ENCODE data around the gene SPRYD4. TPM values are rescaled to one million over a fixed set of nuclear protein-coding genes. Genes with fewer than 3 reads are reported as not detected.
"Not testable (repeated sequence)": the region's sequence is repeated elsewhere in the genome, so short reads cannot be mapped to it uniquely, and the experiment has no call there.

The SPRYD4 gene
- polyA plus RNA-seq: 1 to 10 TPM in 2 of 3 donors, under 1 TPM in 1; 0.82 to 1.1 (median 1.1) TPM

DNA sequence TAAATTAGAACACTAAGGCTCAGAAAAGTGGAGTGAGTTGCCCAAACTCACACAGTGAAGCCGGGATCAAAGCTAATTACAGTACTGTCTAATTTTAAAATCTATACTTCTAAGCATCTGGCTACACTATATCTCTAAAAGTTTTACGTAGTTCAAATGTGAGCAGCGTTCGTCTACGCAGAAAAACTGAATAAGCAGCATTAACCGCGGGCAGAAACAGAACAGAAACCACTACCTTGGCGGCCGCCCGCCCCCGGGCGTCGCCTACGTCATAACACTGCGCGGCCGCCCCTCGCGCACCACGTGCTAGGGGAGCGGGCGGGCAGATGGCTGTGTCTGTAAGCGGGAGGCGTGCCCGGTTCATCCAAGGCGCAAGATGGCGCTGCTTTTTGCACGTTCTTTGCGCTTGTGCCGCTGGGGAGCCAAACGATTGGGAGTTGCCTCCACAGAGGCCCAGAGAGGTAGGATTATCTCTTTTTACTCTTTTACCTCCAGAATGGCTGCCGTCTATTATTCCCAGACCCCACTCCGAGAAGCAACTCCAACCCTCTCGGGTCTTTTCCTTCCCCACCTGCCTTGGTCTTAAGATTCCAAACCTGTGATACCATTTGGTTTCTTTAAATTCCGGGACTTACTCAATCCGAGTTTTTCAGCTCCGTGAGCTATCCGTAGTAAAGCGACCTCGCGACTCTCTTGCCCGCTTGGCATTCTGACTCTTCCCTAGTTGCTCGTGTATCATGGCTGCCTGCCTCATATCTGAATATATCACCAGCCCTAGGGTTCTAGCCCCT, at the start of gene SPRYD4:
SPRYD4 (plus strand) TSS at position 363 of the 791 bp plus-strand sequence; CDS start at position 377, 14 bp downstream.
- peak within 1 kb of the TSS; percentile 92 to 98 (median 96) for H3K27ac Mint-ChIP-seq
- peaks cover 24 to 29% of the 10 kb centered on the region in 2 donors for H3K4me1 Mint-ChIP-seq
- H3K9me3 Mint-ChIP-seq: no peaks in the 10 kb centered on the region

DNA sequence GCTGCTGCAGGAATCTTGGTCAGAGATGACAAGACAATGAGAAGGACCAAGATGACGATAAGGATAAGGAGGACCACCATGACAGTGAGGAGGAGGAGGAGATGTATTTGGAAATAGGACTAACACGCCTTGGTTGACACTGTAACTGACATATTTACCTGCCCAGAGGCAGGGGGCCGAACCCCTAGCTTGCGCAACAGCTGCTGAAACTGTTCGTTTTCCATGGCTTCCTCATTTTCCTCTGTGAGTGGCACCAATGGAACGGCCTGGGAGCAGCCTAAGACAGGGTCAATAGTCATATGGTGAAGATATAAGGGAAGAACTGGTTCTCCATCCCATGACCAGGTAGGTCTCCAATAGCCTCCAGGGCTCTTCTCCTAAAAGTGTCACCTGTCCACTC, 48.0 kb upstream of the SPRYD4 start:
- H3K27ac Mint-ChIP-seq: peak overlapping the region in 1 of 6 donors; percentile 48

More for the DNA sequence above, at the start of gene SPRYD4:
- Mint-ChIP-seq H3K27me3 (ENCODE audit: low read depth in 3 of 3) (peaks cover 2 to 10% (median 8%) of the 10 kb centered on the region in 3 donors), H3K36me3 (no peaks in the 10 kb centered on the region), H3K4me3 (peak within 1 kb of the TSS; percentile 94 to 98 (median 96))
- peak; percentile 94 to 95 (median 94) for DNase-seq

DNA sequence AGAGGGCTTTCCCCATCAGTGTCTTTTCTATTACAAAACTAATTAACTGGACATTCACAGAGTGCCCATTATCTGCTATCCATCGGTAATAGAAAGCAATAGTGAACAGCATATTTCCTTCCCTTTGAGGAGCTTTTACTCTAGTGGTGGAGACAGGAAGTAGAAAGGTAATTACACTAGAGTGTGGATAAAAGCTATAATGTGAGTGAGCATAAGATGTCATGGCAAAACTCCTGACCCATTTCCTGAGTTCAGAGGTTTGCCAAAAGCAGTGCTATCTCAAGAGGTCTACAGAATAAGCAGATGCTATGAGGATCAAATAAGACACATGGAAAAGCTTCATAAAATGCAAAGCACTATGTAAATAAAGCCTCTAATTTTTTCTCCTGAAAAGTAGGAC, 43.2 kb upstream of the SPRYD4 start:
- no peak for DNase-seq
- no peaks in the 10 kb centered on the region for H3K27me3 Mint-ChIP-seq (ENCODE audit: low read depth in 3 of 3)
- no peak overlapping the region for H3K27ac Mint-ChIP-seq
- H3K9me3 Mint-ChIP-seq: no peaks in the 10 kb centered on the region
- no peak overlapping the region for H3K4me3 Mint-ChIP-seq
- H3K4me1 Mint-ChIP-seq: no peaks in the 10 kb centered on the region
- H3K36me3 Mint-ChIP-seq: peaks cover 8 to 37% (median 11%) of the 10 kb centered on the region in 3 donors

More for the DNA sequence above, 48.0 kb upstream of the SPRYD4 start:
- no peak overlapping the region for H3K4me3 Mint-ChIP-seq
- no peaks in the 10 kb centered on the region for H3K9me3 Mint-ChIP-seq
- peaks cover 11 to 34% (median 12%) of the 10 kb centered on the region in 3 donors for H3K36me3 Mint-ChIP-seq
- H3K27me3 Mint-ChIP-seq (ENCODE audit: low read depth in 3 of 3): no peaks in the 10 kb centered on the region
- no peaks in the 10 kb centered on the region for H3K4me1 Mint-ChIP-seq
- no peak for DNase-seq

DNA sequence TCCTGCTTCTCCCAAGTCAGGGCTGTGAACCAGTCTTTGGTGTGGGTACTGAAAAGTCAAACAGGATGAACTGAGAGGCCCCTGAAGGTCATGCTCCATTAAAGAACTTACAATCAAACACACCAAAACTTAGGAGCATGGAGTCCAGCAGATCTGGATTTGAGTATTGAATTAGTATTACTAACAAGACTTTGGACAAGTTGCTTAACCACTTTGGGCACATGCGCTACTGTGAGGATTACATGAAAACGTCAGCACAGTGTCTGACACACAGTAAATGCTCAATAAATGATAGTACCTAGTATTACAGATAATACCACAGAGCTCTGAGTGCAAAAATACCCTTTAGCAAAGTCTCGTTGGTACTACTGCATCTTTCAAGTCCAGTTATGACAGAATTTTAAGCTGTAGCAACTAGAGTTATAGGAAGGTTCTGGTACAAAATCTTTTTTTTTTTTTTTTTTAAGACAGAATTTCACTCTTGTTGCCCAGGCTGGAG, 42.4 kb upstream of the SPRYD4 start:
- H3K27me3 Mint-ChIP-seq (ENCODE audit: low read depth in 3 of 3): no peaks in the 10 kb centered on the region
- H3K36me3 Mint-ChIP-seq: peaks cover 6 to 36% (median 11%) of the 10 kb centered on the region in 3 donors
- no peak overlapping the region for H3K27ac Mint-ChIP-seq
- H3K4me3 Mint-ChIP-seq: no peak overlapping the region
- no peaks in the 10 kb centered on the region for H3K4me1 Mint-ChIP-seq
- DNase-seq: no peak
- no peaks in the 10 kb centered on the region for H3K9me3 Mint-ChIP-seq

DNA sequence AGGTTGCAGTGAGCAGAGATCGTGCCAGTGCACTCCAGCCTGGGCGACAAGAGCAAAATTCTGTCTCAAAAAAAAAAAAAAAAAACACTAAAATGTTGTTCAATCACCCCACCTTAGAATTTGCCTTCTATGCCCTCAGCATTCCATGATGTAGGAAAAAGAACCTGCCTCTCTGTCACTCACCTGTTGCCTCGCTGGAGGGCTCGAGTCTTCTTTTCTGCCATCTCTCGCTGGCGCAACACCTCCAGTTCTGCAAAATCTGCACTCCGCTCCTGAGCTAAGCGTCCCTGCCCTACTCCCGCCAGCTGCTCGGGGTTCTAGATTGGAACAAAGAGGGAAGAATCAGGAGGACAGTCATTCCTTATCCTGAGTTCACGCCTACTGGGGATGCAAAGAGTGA, 37.1 kb upstream of the SPRYD4 start:
- H3K36me3 Mint-ChIP-seq: peaks cover 6 to 33% (median 17%) of the 10 kb centered on the region in 3 donors
- no peak overlapping the region for H3K4me3 Mint-ChIP-seq

DNA sequence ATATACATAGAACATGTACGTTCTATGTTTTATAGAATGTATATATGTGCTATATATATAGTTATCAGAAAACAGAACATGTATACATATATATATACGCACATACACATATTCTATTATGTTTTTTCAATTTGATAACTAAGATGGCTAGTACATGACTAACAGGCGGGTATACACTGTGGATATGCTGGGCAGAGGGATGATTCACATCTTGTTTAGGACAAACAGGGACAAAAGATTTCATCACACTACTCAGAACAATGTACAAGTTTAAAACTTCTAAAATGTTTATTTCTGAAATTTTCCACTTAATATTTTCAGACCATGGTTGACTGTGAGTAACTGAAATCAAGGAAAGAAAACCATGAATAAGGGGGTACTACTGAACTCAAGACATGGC, 36.5 kb upstream of the SPRYD4 start:
- DNase-seq: no peak
- no peaks in the 10 kb centered on the region for H3K9me3 Mint-ChIP-seq
- no peak overlapping the region for H3K4me3 Mint-ChIP-seq
- H3K4me1 Mint-ChIP-seq: no peaks in the 10 kb centered on the region
- no peaks in the 10 kb centered on the region for H3K27me3 Mint-ChIP-seq (ENCODE audit: low read depth in 3 of 3)
- H3K27ac Mint-ChIP-seq: no peak overlapping the region
- H3K36me3 Mint-ChIP-seq: peaks cover 6 to 33% (median 17%) of the 10 kb centered on the region in 3 donors

More for the DNA sequence above, 37.1 kb upstream of the SPRYD4 start:
- H3K27ac Mint-ChIP-seq: peak overlapping the region in 1 of 6 donors; percentile 22
- H3K9me3 Mint-ChIP-seq: no peaks in the 10 kb centered on the region
- no peak for DNase-seq
- no peaks in the 10 kb centered on the region for H3K27me3 Mint-ChIP-seq (ENCODE audit: low read depth in 3 of 3)
- no peaks in the 10 kb centered on the region for H3K4me1 Mint-ChIP-seq

DNA sequence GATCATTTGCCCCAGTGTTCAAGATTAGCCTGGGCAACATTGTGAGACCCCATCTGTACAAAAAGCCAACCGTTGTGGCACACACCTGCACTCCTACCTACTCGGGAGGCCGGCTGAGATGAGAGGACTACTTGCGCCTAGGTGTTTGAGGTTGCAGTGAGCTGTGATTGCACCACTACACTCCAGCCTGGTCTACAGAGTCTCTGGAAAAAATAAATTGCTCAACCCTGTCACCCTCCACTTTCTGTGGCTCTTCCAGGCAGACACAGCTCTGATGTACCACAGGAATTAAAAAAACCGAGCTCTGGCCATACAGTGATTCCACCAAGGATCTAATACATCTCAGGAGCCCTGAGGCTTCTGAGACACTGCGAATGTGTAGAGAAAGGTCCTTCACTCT, 33.5 kb upstream of the SPRYD4 start:
- no peaks in the 10 kb centered on the region for H3K27me3 Mint-ChIP-seq (ENCODE audit: low read depth in 3 of 3)
- no peak overlapping the region for H3K27ac Mint-ChIP-seq
- H3K9me3 Mint-ChIP-seq: peaks cover 0 to 1% (median 0%) of the 10 kb centered on the region in 6 donors
- no peak for DNase-seq
- no peaks in the 10 kb centered on the region for H3K4me1 Mint-ChIP-seq
- H3K36me3 Mint-ChIP-seq: peaks cover 4 to 21% (median 9%) of the 10 kb centered on the region in 3 donors
- H3K4me3 Mint-ChIP-seq: no peak overlapping the region

DNA sequence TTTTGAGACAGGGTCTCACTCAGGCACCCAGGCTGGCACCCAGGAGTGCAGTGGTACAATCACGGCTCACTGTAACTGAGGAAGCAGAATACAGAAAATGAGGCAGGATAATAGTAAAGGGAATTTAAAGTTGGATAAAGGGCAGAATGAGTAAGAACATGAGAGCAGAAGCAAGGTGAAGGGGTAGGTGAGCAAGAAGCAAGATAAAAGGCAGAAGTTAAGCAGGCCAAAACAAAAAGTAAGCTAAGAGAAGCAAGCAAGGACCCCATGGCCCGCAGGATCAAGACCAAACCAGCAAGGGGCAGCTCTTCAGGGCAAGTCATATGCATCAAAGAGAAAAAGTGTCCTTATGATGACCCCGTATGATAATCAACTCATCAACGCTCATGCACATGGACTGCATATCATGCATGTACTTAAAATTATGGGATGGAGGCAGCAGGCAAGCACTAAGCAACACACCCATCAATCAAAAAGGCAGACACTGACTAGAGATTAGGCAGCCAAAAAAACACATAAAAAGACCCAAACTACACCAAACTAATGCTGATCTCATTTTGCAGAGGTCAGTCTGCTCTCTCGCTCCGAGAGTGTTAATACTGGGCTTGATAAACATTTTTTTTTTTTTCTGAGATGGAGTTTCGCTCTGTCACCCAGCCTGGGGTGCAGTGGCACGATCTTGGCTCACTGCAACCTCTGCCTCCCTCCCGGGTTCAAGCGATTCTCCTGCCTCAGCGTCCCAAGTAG, 30.8 kb upstream of the SPRYD4 start:
- Mint-ChIP-seq H3K36me3 (peaks cover 0 to 11% (median 3%) of the 10 kb centered on the region in 3 donors), H3K4me3 (no peak overlapping the region), H3K27me3 (ENCODE audit: low read depth in 3 of 3) (peaks cover 0 to 1% (median 0%) of the 10 kb centered on the region in 3 donors), H3K4me1 (no peaks in the 10 kb centered on the region), H3K9me3 (peaks cover 0 to 1% (median 0%) of the 10 kb centered on the region in 6 donors), H3K27ac (no peak overlapping the region)
- no peak for DNase-seq

DNA sequence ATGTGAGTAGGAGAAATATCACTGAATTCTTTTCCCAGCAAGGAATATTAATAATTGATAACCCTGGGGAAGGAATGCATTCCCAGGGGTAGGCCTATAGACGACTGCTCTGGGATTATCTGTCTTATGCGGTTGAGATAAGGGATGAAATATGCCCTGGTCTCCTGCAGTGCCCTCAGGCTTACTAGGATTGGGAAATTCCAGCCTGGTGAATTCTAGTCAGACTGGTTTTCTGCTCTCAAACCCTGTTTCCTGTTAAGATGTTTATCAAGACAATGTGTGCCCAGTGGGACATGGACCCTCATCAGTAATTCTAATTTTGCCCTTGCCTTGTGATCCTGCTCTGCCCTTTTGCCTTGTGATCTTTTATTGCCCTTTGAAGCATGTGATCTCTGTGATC, 25.2 kb upstream of the SPRYD4 start:
- H3K4me3 Mint-ChIP-seq; H3K27ac Mint-ChIP-seq; H3K9me3 Mint-ChIP-seq; DNase-seq; H3K27me3 Mint-ChIP-seq (ENCODE audit: low read depth in 3 of 3): not testable (repeated sequence)
- H3K36me3 Mint-ChIP-seq: peaks cover 0 to 14% (median 4%) of the 10 kb centered on the region in 3 donors
- H3K4me1 Mint-ChIP-seq: peaks cover 8 to 11% of the 10 kb centered on the region in 2 donors

DNA sequence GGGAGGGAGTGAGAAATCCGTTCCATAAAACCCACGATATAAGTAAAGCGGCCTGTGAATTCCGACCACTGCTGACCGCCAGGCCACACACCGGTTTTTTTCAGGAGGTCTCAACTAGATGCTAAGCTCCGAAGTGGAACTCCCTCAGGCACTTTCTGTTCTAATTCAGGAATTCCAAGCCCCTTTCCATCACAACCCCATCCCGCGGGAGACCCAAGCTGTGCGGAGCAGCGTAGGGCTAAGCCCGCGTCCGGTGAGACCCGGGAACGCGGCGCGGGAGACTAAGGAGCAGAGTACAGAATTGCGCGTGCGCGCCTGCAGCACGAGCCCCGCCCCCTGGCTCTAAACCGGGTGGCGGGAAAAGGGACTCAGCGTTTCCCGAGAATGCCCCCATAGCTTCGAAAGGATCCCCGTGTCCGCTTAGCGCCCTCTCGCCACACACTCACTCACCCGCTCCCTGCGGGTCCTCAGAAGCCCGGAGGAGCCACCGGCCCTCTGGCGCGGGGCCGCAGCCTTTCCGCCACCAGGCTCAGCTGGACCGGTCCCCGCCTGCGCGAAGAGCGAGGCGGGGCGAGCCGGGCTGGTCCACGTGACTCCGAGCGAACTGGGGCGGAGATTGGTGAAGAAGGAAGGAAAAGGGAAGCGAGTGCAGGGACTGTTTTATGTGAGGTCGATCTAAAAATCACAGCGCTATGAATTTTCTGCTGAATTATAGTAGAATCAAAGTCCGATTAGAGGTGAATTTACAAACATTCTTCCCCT, 19.3 kb upstream of the SPRYD4 start, which contains the start of gene TIMELESS:
TIMELESS (minus strand) TSS at position 567 of the 762 bp plus-strand sequence. CDS start 15,256 bp downstream, outside the sequence.
- Mint-ChIP-seq H3K27ac (peak within 1 kb of the TSS; percentile 94 to 98 (median 96)), H3K9me3 (peaks cover 0 to 4% (median 0%) of the 10 kb centered on the region in 6 donors), H3K4me1 (peaks cover 21 to 26% of the 10 kb centered on the region in 2 donors), H3K27me3 (ENCODE audit: low read depth in 3 of 3) (no peaks in the 10 kb centered on the region), H3K36me3 (peaks cover 0 to 8% (median 0%) of the 10 kb centered on the region in 3 donors), H3K4me3 (peak within 1 kb of the TSS; percentile 91 to 98 (median 93))
- DNase-seq: peak; percentile 87 to 88 (median 88)

DNA sequence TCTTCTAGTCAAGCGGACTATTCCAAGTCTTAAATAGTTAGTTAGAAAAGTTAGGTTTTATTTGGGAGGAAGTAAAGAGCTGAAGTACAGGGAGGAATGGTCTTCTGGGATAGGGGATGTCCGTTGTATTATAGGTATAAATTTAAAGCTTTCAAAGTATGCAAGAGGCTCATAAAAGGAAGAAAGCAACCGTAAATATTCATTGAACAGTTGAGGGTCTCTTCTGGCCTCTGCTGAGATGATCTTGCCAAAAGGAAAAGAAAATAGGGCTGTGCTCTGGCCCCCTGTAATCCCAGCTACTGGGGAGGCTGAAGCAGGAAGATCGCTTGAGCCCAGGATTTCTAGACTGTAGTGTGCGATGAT, 18.8 kb upstream of the SPRYD4 start:
- H3K27me3 Mint-ChIP-seq (ENCODE audit: low read depth in 3 of 3): no peaks in the 10 kb centered on the region
- no peaks in the 10 kb centered on the region for H3K9me3 Mint-ChIP-seq
- H3K36me3 Mint-ChIP-seq: peaks cover 0 to 2% (median 0%) of the 10 kb centered on the region in 3 donors
- peak overlapping the region; percentile 91 to 98 (median 93) for H3K4me3 Mint-ChIP-seq
- DNase-seq: no peak
- peak overlapping the region; percentile 94 to 98 (median 96) for H3K27ac Mint-ChIP-seq
- H3K4me1 Mint-ChIP-seq: peaks cover 21 to 26% of the 10 kb centered on the region in 2 donors

DNA sequence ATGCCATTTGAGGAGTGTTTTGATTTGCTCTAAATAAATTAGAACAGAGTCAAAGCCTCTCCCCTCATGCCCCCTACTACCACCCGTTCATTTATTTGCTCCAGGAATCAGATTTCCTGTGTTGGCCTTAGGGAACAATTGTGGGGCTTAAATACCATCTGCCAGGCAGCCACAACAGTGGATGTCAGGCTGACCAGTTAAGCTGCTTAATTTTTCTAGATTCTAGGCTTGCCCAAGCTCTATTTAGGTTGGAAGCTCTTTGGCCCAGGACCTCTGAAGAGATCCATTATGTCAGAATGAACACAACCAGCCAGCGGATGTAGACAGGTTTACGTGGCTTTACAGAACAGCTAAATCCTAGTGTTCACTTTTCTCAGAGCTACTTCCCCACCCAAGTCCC, 18.1 kb upstream of the SPRYD4 start:
- H3K36me3 Mint-ChIP-seq: no peaks in the 10 kb centered on the region
- peak overlapping the region; percentile 91 to 98 (median 93) for H3K4me3 Mint-ChIP-seq
- no peak for DNase-seq
- H3K27ac Mint-ChIP-seq: peak overlapping the region in 2 of 6 donors; percentile 35 to 94
- H3K4me1 Mint-ChIP-seq: peaks cover 21 to 26% of the 10 kb centered on the region in 2 donors
- H3K9me3 Mint-ChIP-seq: no peaks in the 10 kb centered on the region
- H3K27me3 Mint-ChIP-seq (ENCODE audit: low read depth in 3 of 3): no peaks in the 10 kb centered on the region

DNA sequence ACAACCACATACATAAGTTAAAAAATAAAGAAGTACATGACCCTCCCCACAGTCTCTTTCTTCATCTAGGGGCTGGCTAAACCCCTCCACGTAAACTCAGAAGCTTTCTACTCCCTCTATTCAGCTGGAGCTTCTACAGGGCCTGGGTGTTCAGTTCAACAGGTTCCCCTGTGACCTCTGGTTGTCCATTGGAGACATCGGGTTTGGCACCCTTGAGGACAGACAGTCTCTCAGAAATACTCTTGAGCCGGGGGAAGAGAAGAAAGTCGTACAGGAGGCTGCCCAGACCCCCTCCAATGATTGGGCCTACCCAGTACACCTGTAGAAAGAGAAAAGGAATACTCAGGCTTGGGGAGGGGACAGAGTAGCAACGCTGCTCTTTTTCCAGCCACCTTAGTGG, 17.2 kb upstream of the SPRYD4 start:
- Mint-ChIP-seq H3K27ac (no peak overlapping the region), H3K4me1 (peaks cover 21 to 26% of the 10 kb centered on the region in 2 donors), H3K4me3 (peak overlapping the region in 1 of 5 donors; percentile 51), H3K27me3 (ENCODE audit: low read depth in 3 of 3) (no peaks in the 10 kb centered on the region), H3K36me3 (no peaks in the 10 kb centered on the region), H3K9me3 (no peaks in the 10 kb centered on the region)
- no peak for DNase-seq

Data from immature natural killer cell (primary cell).